ACHN (cell line): ENCODE data around the gene THSD4.

Experiments
- DNase-seq: peaks from one replicate; pipeline ENCODE4 v3.0.0-alpha.2; 2015
- in situ Hi-C: cut with HindIII; loops from 2 replicates; pipeline ENCODE4 v1.10.0; 2017; ENCODE audit warnings: low sequenced_read_pairs, low pct_ligation_motif_present, low pct_unique_long_range_greater_than_20kb

Gene THSD4

GRCh38 chr15:71691081-71691457, 575.8 kb downstream of the THSD4 start:
- in situ Hi-C loops = no loop called here
- DNase-seq = no peak

GRCh38 chr15:71691458-71692417, 576.5 kb downstream of the THSD4 start:
- in situ Hi-C loops = no loop called here
- DNase-seq = peak; percentile 65

GRCh38 chr15:71697236-71697635, 582.0 kb downstream of the THSD4 start:
- in situ Hi-C loops = no loop called here
- no peak for DNase-seq

- no peak for DNase-seq
- in situ Hi-C loops = no loop called here
Measured at GRCh38 chr15:71698030-71698429, 582.8 kb downstream of the THSD4 start.

- in situ Hi-C loops = no loop called here
- DNase-seq = no peak
Measured at GRCh38 chr15:71698742-71699141, 583.5 kb downstream of the THSD4 start.

- DNase-seq = no peak
- in situ Hi-C loops = no loop called here
Measured at GRCh38 chr15:71699977-71700376, 584.7 kb downstream of the THSD4 start.

- in situ Hi-C loops = no loop called here
Measured at GRCh38 chr15:71701808-71702207, 586.5 kb downstream of the THSD4 start.

GRCh38 chr15:71702496-71702895, 587.2 kb downstream of the THSD4 start:
- no peak for DNase-seq
- in situ Hi-C loops = no loop called here

More at GRCh38 chr15:71701808-71702207, 586.5 kb downstream of the THSD4 start:
- DNase-seq = no peak

- no peak for DNase-seq
- in situ Hi-C loops = no loop called here
Measured at GRCh38 chr15:71705151-71705550, 589.9 kb downstream of the THSD4 start.

GRCh38 chr15:71706461-71707229, 591.4 kb downstream of the THSD4 start:
- no peak for DNase-seq
- in situ Hi-C loops = no loop called here

- no peak for DNase-seq
- in situ Hi-C loops = no loop called here
Measured at GRCh38 chr15:71707230-71708050, 592.2 kb downstream of the THSD4 start.

- in situ Hi-C loops = no loop called here
- no peak for DNase-seq
Measured at GRCh38 chr15:71708051-71708429, 592.8 kb downstream of the THSD4 start.

GRCh38 chr15:71708741-71709140, 593.5 kb downstream of the THSD4 start:
- DNase-seq = no peak
- in situ Hi-C loops = no loop called here

GRCh38 chr15:71709808-71710418, 594.6 kb downstream of the THSD4 start:
- in situ Hi-C loops = no loop called here
- DNase-seq = no peak

GRCh38 chr15:71712182-71712581, 596.9 kb downstream of the THSD4 start:
- DNase-seq = no peak
- in situ Hi-C loops = no loop called here

GRCh38 chr15:71713191-71713809, 598.0 kb downstream of the THSD4 start:
- no peak for DNase-seq
- in situ Hi-C loops = no loop called here

GRCh38 chr15:71715914-71716313, 600.6 kb downstream of the THSD4 start:
- DNase-seq = no peak
- in situ Hi-C loops = no loop called here

- DNase-seq = no peak
- in situ Hi-C loops = no loop called here
Measured at GRCh38 chr15:71716990-71717389, 601.7 kb downstream of the THSD4 start.
